GM18868 (cell line): Measurements from ENCODE around the gene HARS1.
A peak's percentile ranks its signal among the peaks of the same experiment; 100 is the strongest.
"Not testable (repeated sequence)": the region's sequence is repeated elsewhere in the genome, so short reads cannot be mapped to it uniquely, and the experiment has no call there.

Experiments
- ATAC-seq: cut with Tn5 transposase; IDR thresholded peaks from one replicate; pipeline ENCODE4 v1.9.1; 2021; ENCODE audit warnings: mild to moderate bottlenecking, moderate library complexity; ENCODE audit not compliant: unreplicated experiment

The HARS1 gene

DNA sequence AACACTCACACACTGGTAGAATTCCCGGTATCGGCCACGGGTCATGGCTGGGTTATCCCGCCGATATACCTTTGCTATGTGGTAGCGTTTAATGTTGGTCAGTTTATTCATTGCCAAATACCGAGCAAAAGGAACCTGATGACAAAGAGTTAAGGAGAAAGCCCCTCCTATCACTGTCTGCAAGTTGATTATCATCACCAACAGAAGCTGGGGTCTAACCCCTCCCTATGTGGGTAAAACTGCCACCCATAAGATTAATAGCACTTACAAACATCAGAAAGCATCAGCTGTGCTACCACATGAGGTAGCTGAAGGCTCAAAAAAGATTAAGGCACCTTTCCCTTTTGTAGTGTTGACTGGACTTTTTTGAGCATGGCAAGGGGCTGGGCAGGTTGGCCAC is 12.2 kb downstream of the HARS1 start:
- ATAC-seq: no peak

DNA sequence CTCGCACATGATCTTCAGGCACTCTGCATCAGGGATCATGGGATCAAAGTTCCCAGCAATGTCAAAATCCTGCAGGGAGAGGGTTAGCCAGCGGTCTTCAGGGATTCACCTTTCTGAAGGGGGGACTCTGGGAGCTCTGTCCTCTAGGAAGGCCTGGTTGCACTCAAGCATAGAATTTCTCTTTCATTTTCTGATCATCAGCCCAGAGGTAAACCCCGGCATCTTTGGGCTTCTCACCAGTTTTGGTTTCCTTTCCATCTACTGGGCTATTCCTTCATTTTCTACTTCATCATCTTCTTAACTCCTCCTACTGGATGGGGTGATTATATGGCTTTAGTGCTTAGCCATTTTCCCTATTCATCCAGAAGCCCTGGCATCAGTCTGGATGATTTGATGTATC is 13.2 kb downstream of the HARS1 start:
- ATAC-seq: peak; percentile 69

DNA sequence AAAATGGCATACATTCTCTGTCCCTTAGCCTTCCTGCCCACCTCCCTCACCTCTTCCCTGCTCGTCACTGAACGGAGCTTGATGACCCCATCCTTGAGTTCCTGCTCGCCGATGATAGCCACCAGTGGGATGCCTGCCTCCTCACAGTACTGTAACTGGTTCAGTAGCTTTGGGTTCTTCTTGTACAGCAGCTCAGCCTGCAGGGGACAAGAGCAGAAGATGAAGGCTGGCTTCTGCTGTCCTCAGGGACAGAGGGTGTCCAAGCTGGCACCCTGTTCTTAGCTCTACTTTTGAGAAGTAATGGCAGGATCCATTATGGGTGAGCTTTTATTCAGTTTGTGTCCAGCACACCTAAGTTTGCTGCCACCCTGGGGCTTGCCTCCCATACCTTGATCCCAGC is 16.5 kb downstream of the HARS1 start:
- ATAC-seq: no peak

DNA sequence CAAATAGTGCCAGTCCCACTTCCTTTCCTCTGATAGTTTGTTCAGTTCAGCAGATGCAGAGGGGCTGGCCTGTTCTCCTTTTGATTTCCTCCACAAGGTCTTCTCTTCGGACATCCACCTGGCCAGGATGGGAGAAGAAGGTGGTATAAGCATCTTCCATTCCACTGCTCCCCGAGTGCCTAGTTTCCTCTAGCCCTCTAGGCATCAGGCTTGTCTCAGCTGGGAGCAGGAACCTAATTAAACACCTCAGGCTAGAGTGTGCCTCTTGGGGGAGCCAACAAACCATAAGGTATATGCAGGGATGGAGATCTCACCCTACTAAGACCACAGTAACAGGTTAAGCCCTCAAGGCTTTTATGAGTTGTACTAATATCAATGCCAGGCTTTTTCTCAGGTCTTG is 17.0 kb downstream of the HARS1 start:
- no peak for ATAC-seq

DNA sequence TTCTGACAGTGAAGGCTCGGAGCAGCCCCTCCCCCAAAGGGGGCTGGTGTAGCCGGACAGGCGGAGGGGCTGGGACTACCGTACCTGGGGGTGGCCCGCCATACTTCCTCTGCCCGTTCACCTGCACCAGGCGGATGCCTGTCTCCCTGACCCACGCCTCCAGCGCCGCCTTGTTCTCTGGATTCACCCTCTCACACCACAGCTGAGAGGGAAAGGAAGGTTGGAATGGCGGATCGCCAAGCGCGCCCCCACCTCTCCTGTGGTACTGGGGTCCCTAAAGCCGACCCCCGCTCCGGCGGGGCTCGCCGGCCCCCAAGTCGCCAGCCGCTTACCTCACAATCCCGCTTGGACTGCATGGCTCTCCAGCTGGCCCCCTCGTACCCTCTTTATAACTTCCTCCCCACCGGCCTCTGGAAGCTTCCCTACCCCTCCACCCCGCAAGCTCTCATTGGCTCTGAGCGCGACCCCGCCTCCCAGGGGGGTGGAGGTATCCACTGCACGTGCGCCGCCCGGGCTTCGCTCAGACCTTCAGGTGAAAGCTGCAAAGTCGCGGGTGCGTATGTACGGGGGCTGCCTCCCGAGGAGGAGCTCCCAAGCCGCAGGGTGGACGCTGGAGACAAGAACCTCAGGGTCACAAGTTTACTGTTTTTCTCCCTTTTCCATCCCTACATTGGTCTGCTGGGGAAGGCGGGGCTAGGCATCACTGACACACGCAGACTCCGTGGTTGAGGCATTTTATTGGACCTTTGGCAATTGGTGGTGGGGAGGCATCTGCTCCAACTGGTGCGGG is 17.8 kb downstream of the HARS1 start, which contains the start of gene DND1:
Gene DND1 (minus strand): TSS at position 390 of the 790 bp plus-strand sequence. CDS start 34 bp downstream, at position 356.
- no peak for ATAC-seq

DNA sequence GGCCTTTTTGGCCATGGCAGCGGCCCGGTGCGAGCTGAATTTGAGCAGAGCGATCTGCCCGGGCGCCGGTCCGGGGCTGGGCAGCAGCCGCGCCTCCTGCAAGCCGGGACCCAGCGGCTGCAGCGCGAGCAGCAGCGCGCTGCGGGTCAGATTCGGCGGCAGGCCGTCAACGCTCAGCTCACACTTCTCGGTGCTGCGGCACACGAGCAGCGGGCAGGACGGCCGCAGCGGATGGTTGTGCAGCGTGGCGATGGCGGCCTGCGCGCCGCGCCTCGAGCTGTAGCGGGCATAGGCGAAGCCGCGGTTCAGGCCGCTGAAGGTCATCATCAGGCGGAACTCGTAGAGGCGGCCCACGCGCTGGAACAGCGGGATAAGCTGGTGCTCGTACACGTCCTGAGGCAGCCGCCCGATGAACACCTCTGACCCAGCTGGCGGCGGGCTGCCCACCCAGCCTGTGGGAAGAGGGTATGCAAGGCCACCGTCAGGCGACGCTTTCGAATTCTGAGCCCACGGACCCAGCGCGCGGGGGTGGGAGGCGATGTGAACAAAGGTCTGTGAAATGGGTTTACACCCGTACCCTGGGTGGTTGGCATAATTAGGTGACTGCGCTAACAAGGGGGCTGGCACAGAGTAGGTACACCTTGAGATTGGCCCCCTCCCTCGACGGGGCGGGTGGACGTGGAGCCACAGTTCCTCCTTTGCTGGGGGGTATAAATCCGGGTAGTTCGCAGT is 18.5 kb downstream of the HARS1 start:
- ATAC-seq: no peak

DNA sequence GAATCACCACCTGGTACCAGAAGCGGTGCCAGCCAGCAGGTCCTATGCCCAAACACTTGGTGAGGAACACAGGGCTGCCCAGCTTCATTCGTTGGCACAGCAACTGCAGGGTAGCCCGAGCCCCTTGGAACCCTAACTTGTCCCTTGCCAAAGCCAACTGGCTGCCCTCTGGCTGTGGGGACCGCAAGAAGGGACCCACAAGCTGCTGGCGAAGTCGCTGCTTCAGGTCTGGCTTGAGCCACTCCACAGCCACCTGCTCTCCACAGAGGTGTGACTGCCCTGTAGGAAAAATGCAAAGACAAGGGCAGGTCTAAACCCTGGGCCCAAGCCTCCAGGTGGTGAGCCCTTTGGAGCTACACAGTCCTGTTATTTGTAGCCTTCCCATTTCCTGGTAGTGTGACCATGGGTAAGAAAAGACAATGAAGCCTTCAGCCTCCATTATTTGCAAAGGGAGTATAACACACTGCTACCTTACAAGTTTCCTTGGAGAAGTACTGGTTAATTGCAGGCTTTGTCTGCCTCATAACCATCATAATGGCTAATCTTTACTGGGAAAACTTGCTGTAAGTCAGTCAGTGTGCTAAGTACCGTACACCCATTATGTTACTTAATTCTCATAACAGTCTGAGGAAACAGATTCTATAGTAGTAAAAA is 19.6 kb downstream of the HARS1 start:
- no peak for ATAC-seq

DNA sequence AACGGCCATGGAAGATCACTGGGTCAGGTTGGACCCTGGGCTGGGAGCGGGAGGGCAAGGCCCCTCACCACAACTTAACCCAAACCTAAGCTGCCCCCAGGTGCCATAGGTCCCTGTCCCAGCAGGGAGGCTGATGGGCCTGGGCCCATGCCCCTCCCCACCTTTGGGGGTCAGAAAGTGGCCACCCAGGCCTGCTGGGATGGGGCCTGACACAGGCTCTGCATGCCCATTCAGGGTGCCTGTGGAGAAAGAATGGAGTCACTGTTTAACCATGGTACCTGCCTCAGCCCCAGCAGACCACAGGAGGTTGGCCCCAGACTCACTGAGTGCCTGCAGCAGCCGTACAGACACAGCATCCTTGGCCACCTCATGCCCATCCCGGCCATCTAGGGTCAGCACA is 20.1 kb downstream of the HARS1 start:
- ATAC-seq: not testable (repeated sequence)

DNA sequence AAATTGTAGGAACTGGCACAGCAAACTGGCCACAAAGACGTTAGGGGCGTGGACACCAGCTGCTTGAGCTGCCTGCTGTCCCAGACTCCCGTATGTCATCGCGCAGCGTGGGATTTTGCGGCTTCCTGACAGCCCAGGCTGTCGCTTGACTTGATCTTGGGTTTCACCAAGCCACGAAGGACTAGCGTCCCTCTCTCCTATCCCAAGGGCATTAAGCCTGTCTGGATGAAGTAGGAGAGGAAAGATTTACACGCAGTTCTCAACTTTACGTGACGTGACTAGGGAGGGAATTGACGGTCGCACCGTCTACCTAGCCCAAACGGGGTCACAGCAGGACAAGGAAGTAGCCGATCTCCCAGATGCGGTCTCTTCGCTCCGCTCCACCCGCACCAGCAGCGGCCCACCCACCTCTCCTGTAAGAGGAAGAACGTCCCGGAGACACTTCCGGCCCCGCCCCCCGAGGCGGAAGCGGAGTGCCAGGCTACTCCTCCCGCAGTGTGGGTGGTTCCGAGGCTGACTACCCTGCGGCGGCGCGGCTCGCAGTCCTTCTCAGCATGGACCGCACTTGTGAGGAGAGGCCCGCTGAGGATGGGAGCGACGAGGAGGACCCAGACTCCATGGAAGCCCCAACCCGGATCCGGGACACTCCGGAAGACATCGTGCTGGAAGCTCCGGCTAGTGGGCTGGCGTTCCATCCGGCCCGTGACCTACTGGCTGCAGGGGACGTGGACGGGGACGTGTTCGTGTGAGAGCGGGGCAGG is 26.6 kb downstream of the HARS1 start, which contains the start of gene WDR55:
Gene WDR55 (plus strand): TSS at position 546 of the 761 bp plus-strand sequence. CDS start 9 bp downstream, at position 555.
- peak; percentile 99 for ATAC-seq

DNA sequence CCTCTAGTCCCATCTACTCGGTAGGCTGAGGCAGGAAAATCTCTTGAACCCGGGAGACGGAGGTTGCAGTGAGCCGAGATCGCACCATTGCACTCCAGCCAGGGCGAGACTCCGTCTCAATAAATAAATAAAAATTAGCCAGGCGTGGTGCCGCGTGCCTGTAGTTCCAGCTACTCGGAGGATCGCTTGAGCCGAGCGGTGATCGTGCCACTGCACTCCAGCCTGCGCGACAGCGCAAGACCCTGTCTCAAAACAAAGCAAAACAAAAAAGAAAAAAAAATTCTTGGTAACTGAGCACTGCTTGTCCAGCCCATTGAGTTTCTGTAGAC is 27.2 kb downstream of the HARS1 start:
- ATAC-seq: no peak

DNA sequence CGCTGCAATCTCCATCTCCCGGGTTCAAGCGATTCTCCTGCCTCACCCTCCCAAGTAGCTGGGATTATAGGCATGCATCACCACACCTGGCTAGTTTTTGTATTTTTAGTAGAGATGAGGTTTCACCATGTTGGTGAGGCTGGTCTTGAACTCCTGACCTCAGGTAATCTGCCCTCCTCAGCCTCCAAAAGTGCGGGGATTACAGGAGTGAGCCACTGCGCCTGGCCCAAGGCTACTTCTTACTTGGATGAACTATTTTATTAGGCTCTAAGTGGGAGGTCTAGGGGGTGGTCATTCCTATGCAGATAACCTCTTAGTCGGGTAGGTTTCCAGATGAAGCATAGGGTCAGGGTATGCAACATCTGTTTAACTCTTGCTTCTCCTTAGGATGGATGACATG is 30.8 kb downstream of the HARS1 start:
- ATAC-seq: not testable (repeated sequence)

DNA sequence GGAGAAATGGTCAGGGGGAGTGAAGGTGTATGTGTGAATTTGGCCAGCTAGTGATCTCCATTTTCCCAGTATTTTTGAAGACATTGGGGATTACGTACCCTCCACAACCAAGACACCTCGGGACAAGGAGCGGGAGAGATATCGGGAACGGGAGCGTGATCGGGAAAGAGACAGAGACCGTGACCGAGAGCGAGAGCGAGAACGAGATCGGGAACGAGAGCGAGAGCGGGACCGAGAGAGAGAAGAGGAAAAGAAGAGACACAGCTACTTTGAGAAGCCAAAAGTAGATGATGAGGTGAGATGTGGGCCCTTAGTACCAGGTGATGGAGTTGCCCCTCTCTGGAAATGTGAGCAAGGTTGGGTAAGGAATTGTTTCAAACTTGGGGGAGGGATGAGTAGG is 32.3 kb downstream of the HARS1 start:
- no peak for ATAC-seq

DNA sequence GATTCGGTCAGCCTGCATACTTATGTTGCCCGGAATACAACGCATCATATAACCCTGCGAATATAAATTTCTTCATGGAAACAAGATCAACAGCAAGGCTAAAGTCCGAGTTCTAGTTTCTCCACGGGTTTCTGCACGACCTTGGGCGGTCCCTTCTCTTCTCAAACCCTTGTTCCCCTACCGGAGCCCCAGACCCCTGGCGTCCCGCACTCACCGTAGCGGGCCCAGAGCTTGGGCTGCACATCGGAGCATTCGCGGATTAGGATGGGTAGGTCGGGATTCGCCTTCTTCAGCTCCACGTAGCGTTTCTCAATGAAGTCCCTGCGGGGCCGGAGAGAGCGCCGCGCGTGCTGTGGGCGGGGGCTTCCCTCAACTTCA is 44.1 kb downstream of the HARS1 start:
- ATAC-seq: peak; percentile 12

DNA sequence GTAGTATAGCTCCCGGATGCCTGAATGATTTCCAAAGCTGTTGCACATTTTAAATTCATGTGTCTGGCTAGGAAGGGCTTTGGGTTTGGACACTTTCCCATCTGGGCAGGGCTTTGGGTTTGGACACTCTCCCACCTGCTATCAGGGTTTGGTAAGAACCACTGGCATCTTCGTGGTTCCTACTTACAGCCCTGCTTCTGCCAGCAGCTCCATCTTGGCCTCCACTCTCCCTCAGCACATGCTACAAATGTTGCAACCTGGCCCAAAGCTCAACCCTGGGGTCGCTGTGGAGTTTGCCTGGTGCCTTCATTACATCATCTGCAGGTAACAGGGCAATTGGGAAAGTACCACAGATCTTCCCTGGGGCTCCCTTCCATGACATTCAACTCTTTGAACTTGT is 48.5 kb downstream of the HARS1 start:
- ATAC-seq: no peak

DNA sequence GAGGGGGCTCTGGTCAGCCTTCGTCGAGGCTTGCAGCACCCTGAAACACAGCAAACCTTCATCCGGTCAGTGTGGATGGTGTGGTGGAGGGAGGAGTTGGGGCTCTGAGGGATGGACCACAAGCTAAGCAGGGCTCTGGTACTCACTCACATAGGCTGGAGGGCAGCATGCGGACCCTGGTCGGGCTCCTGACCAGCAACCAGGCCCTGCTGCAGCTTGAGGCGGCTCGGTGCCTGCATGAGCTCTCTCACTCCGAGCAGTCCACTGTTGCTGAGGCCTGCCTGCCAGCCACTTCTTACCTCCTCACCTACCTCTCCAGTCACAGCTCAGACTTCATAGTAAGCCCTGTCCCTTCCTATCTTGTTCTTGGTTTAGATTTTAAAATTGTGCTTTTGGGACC is 49.5 kb downstream of the HARS1 start:
- ATAC-seq: no peak

DNA sequence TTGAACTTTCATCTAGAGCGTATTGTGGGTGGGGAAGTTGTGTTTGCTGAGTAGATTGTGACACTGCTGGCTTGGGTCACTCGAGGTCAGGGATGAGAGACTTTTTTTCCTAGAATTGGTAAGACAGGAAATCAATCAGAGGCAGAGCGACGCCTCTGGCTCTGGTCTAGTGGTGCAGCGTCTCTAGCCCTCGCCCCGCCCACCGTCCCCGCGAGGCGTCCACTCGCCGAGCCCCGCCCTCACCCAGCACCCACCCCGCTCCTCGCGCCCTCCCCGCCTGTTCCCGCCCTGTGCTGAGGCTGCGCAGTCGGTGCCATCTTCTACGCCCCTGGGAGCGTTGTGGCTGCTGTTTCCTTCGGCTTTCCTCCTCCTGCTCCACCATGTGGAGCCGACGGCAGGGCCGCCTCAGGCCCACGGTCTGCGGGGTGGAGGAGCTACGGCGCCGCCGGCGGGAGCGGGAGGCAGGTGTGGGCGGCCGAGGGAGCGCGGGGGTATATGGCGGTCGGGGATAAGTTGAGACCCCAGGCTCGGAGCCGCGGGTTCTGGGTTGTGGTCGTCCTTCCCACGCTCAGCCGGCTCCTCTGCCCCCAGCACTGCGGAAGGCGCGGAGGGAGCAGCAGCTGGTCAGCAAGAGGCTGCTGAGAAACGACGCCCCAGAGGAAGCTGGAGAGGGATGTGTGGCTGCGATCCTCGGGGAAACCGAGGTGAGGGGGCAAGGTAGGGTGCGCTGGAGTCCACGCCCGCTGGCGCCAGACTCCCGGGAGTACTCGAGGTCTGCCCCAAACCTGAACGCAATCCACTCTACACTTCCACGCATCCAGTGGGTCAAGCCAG is 51.8 kb downstream of the HARS1 start, which contains the start of gene TMCO6:
Gene TMCO6 (plus strand): TSS at position 304 of the 834 bp plus-strand sequence. CDS start 77 bp downstream, at position 381.
- ATAC-seq: peak; percentile 97

DNA sequence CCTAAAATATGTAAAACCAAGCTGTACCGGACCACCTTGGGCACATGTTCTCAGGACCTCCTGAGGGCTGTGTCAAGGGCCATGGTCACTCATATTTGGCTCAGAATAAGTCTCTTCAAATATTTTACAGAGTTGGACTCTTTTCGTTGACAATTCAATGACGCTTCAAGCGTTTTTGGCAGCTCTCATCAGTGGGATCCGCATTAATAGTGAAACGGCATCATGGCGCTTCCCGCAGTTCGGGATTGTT is 52.3 kb downstream of the HARS1 start:
- not testable (repeated sequence) for ATAC-seq

DNA sequence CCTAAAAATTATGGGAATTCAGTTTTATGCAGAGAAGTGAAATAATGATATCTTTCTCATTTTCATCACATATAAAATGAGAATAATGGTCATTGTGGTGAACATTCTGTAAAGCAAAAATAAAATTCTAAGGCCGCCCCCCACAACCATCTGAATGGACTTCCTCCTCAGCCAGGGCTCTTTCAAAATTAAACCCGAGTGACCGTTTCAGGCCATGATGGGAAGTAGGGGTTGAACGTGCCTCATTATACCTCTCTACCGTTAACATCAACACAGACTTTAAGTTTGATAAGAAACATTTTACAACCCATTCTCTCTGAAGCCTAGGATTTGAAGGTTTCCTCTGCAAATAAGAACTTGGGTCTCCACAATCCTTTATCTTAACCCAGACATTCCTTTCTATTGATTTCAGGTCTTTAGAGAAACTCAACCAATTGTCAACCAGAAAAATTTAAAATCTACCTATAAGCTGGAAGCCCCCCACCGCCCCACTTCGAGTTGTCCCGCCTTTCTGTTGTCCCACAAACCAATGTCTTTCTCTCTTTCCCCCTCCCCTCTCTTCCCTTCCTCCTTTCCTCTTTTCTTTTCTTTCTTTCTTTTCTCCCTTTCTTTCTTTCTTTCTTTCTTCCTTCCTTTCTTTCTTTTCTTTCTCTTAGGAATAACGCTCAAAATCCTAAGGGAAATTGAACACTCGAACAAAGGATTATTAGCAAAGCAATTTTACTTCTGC is 53.6 kb downstream of the HARS1 start:
- ATAC-seq: no peak
